Measurements from ENCODE around the gene BMI1.

BMI1 gene

DNA sequence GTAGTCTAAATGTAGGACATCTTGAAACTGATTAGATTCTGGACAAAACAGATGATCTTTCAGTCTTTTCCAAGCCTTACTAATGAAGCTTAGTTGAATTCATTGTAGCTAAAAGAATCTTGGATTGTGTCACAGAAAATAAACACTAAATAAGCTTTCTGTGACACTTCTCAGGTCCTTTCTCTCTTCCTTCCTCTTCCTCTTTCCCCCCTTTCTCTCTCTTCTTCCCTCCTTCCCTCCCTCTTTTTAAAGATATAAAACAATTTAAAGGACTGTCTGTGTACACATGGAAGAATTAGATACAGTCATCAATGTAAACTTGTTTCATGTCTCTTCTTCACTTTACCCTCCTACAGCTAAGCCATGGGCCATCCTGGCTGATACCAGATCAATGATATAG lies 10.0 kb upstream of the BMI1 start:
- Histone ChIP-seq H3K4me1 (ENCODE audit: insufficient read depth, low read length) (peaks cover 10% of the 10 kb centered on the region), H3K9me3 (ENCODE audit: low read length) (no peaks in the 10 kb centered on the region), H3K4me3 (ENCODE audit: low read length) (no peak overlapping the region), H2AFZ (ENCODE audit: low read depth, low read length) (no peak overlapping the region), H3K36me3 (ENCODE audit: insufficient read depth, low read length) (no peaks in the 10 kb centered on the region), H3K27me3 (ENCODE audit: insufficient read depth, low read length) (no peaks in the 10 kb centered on the region)

DNA sequence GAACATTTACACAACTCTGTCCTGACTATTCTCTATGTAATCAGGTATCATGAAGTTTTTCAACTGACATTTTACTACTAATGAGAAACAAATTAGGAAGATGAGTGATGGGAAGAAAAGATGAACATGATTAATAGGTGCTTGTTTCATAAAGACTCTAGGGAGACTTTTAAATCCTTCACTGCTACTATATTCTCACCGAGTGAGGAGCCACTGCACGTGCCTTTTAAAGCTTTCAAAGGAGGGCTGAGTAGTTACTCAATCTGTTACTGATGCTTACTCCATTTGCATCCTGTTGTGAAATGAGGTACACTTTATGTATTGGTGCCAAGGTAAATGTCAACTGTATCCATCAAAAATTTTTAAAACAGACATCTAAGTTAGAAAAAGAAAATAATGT lies 6.0 kb upstream of the BMI1 start:
- peak overlapping the region; percentile 65 for H3K4me3 ChIP-seq (ENCODE audit: low read length)
- H3K4me1 ChIP-seq (ENCODE audit: insufficient read depth, low read length), result peaks cover 30% of the 10 kb centered on the region
- H3K9me3 ChIP-seq (ENCODE audit: low read length), result no peaks in the 10 kb centered on the region
- H3K36me3 ChIP-seq (ENCODE audit: insufficient read depth, low read length), result no peaks in the 10 kb centered on the region
- no peak overlapping the region for H2AFZ ChIP-seq (ENCODE audit: low read depth, low read length)
- no peaks in the 10 kb centered on the region for H3K27me3 ChIP-seq (ENCODE audit: insufficient read depth, low read length)

DNA sequence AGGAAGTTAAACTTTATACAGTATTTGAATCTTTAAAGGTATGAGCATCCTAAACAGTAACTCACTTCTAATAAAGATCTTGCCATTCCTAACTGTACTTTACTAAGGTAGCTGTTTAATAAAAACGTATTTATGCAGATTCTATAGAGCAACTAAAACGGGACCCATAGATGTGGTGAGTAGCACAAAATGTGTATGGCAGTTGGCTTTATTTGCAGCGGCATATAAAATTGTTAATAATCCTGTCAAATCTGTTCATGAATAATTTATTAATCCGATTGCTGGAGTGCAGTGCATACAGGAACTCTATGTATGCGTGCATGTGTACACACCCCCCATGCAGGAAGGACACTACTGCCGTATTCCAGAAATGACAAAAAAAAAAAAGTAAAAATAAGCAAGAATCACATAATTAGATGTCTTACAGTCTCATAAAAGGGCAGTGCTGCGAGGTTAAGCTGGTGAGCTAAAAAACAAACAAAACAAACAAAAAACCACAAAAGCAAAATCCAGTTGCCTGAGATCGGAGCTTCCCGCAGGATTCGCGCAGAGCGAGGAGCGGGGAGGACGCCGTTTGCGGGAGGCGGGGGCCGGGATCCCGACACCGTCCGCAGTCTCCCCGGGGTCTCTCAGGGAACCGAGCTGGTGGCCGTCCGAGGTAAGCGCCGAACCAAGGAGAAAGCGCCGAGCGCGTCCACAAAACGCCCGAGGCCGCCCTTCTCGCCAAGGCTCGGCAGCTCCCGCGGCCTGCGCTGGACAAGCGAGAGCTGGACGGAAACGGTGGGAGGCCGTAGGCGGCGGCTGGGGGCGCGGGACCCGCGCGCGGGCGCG lies 5.2 kb upstream of the BMI1 start:
- Histone ChIP-seq H3K9me3 (ENCODE audit: low read length) (no peaks in the 10 kb centered on the region), H3K4me1 (ENCODE audit: insufficient read depth, low read length) (peaks cover 33% of the 10 kb centered on the region), H3K4me3 (ENCODE audit: low read length) (peak overlapping the region; percentile 65), H3K36me3 (ENCODE audit: insufficient read depth, low read length) (no peaks in the 10 kb centered on the region), H2AFZ (ENCODE audit: low read depth, low read length) (peak overlapping the region; percentile 86), H3K27me3 (ENCODE audit: insufficient read depth, low read length) (no peaks in the 10 kb centered on the region)

DNA sequence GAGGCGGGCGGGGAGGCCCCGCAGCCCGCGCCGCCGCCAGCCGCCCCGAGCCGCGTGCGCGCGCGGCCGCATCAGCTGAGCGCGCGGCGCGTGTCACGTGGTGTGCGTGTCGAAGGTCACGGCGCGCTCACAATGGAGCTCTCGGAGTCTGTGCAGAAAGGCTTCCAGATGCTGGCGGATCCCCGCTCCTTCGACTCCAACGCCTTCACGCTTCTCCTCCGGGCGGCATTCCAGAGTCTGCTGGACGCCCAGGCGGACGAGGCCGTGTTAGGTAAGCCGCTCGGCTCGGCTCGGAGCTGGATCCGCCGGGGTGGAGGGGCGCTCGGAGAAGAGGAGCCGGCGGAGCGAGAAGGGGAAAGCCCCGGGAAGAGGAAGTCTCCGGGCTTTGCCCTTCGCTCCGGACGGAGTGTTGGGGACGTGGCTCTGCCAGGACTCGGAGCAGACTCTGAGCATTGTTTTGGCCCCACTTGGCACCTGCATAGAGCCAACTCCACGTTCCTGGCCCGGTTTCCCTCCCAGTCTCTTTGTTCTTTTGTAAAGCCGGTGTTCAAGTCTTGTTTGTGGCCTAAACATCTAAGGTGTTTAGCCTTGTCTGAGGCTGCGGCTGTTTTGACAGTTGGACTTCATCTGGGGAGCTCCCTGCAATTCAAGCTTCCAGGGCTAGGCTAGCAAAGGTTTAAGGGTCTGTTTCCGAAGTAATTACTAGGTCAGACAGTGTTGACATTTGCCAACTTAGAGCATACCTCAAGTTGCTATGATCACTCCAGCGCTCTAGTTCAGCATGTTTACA lies 4.4 kb upstream of the BMI1 start, which contains the start of gene COMMD3:
Gene COMMD3, plus strand, starts transcription at position 103 of the 790 bp plus-strand sequence. Its CDS starts 30 bp downstream, at position 133.
- no peaks in the 10 kb centered on the region for H3K27me3 ChIP-seq (ENCODE audit: insufficient read depth, low read length)

DNA sequence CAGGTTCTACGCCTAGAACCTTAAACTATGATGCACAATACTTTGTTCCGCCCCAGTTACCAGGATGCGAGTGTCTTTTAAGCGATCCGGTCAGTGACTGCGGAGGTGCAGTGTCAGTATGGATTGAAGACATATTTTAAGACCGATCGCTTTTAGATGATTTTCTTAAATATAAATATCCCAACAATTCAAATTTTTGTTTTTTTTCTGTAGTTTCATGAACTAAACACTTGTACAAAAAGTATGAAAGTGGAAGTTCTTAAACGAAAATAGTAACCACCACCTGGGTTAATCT lies 3.9 kb upstream of the BMI1 start:
- peak overlapping the region; percentile 27 for H2AFZ ChIP-seq (ENCODE audit: low read depth, low read length)
- H3K4me1 ChIP-seq (ENCODE audit: insufficient read depth, low read length), result peaks cover 33% of the 10 kb centered on the region
- H3K27me3 ChIP-seq (ENCODE audit: insufficient read depth, low read length), result peaks cover 2% of the 10 kb centered on the region
- H3K36me3 ChIP-seq (ENCODE audit: insufficient read depth, low read length), result no peaks in the 10 kb centered on the region
- no peaks in the 10 kb centered on the region for H3K9me3 ChIP-seq (ENCODE audit: low read length)
- H3K4me3 ChIP-seq (ENCODE audit: low read length), result peak overlapping the region; percentile 65

More for the DNA sequence above, 4.4 kb upstream of the BMI1 start, which contains the start of gene COMMD3:
- Histone ChIP-seq H3K36me3 (ENCODE audit: insufficient read depth, low read length) (no peaks in the 10 kb centered on the region), H3K4me1 (ENCODE audit: insufficient read depth, low read length) (peaks cover 33% of the 10 kb centered on the region), H3K9me3 (ENCODE audit: low read length) (no peaks in the 10 kb centered on the region), H2AFZ (ENCODE audit: low read depth, low read length) (peak within 1 kb of the TSS; percentile 86), H3K4me3 (ENCODE audit: low read length) (peak within 1 kb of the TSS; percentile 65)

DNA sequence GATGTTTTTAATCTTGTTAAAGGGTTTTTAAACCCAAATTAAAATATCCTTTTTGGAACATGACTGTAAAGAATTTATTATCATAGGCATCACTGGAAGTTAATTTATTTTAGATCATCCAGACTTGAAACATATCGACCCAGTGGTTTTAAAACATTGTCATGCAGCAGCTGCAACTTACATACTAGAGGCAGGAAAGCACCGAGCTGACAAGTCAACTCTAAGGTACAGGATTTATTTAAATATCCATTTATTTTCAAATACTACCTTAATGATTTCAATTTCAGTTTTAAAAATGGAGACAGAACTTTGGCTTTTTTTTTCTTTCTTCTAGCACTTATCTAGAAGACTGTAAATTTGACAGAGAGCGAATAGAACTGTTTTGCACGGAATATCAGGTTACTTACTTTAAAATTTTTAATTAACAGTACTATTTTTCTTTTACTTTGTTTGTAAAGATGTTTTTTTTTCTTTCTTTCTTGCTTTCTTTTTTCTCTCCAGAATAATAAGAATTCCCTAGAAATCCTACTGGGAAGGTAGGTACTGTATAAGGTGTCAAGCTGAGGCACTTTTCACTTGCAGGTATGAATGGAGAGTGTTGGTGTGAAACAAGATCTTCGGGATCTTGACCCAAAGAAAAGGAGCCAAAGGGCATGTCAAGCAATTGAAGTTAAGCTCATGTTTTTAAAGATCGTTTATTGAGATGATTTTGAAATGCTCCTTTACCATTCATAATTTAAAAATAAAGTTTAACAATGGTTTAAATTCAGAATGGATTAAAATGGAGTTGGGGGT lies 2.9 kb upstream of the BMI1 start:
- no peaks in the 10 kb centered on the region for H3K36me3 ChIP-seq (ENCODE audit: insufficient read depth, low read length)
- H3K27me3 ChIP-seq (ENCODE audit: insufficient read depth, low read length), result peaks cover 10% of the 10 kb centered on the region
- peak overlapping the region; percentile 65 for H3K4me3 ChIP-seq (ENCODE audit: low read length)
- peaks cover 37% of the 10 kb centered on the region for H3K4me1 ChIP-seq (ENCODE audit: insufficient read depth, low read length)
- no peaks in the 10 kb centered on the region for H3K9me3 ChIP-seq (ENCODE audit: low read length)
- H2AFZ ChIP-seq (ENCODE audit: low read depth, low read length), result no peak overlapping the region

DNA sequence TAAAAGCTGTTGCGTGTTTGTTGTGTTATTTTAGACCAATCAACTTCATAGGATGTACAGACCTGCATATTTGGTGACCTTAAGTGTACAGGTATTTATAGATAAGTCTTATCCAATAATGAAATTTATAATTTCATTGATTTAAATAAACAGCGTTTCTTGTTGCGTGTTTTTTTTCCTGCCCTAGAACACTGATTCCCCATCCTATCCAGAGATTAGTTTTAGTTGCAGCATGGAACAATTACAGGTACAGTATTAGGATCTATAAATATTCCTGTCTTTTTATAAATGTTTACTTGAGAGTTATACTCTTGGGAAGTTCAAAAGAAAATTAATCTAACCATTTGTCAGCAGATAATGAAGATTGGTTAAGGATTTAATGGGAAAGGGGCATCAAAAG lies 2.1 kb upstream of the BMI1 start:
- Histone ChIP-seq H3K27me3 (ENCODE audit: insufficient read depth, low read length) (peaks cover 10% of the 10 kb centered on the region), H3K4me1 (ENCODE audit: insufficient read depth, low read length) (peaks cover 45% of the 10 kb centered on the region)

DNA sequence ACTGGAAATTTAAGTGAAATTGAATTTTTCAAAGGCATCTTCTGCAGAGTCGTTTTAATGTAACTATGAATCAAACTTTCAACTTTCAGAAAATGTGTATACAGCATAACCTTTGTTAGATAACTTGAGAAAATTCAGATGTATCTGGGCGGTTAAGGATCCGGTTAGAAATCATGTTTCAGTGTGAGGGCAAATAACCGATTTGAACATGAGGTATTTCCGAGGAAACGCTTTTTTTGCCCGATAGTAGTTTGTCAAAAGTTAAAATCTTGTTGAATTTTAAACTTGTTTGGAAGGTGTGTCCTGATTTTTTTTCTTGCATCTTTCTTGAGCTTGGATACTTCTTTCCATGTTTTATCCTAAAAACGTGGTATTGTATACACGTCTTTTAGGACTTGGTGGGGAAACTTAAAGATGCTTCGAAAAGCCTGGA lies 1.3 kb upstream of the BMI1 start:
- H3K9me3 ChIP-seq (ENCODE audit: low read length), result no peaks in the 10 kb centered on the region
- no peak overlapping the region for H2AFZ ChIP-seq (ENCODE audit: low read depth, low read length)
- H3K4me3 ChIP-seq (ENCODE audit: low read length), result peak overlapping the region; percentile 61
- H3K27me3 ChIP-seq (ENCODE audit: insufficient read depth, low read length), result peaks cover 10% of the 10 kb centered on the region
- H3K4me1 ChIP-seq (ENCODE audit: insufficient read depth, low read length), result peaks cover 53% of the 10 kb centered on the region
- no peaks in the 10 kb centered on the region for H3K36me3 ChIP-seq (ENCODE audit: insufficient read depth, low read length)

More for the DNA sequence above, 2.1 kb upstream of the BMI1 start:
- no peaks in the 10 kb centered on the region for H3K36me3 ChIP-seq (ENCODE audit: insufficient read depth, low read length)
- H3K9me3 ChIP-seq (ENCODE audit: low read length), result no peaks in the 10 kb centered on the region
- no peak overlapping the region for H3K4me3 ChIP-seq (ENCODE audit: low read length)
- no peak overlapping the region for H2AFZ ChIP-seq (ENCODE audit: low read depth, low read length)

DNA sequence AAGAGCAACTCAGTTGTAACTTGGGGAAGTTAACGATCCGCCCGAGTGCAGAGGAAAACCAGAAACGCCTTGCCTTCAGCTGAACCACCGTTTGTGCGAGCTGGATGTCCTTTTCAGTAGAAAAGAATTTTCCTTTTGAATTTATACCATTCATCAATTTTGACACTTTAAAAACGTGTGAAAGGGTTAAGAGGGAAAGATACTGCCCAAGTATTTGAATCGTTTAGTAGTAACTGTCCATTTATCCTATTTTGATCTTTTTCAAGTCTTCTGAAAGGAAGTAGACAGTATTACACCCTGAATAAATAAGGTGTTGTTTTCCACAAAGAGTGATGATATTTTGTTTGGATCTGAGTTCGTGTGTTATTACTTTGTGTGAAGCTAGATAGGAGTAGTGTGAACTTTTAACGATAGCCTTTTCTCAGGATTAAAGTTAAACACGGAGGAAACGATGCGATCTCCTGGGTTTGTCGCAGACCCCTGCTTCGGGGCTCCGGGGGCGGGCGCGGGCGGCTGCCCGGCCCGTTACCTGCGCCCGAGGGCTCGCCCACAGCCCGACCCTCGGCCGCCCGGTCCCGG lies 830 bp upstream of the BMI1 start:
- peak overlapping the region; percentile 61 for H3K4me3 ChIP-seq (ENCODE audit: low read length)
- peaks cover 53% of the 10 kb centered on the region for H3K4me1 ChIP-seq (ENCODE audit: insufficient read depth, low read length)
- no peaks in the 10 kb centered on the region for H3K36me3 ChIP-seq (ENCODE audit: insufficient read depth, low read length)
- H2AFZ ChIP-seq (ENCODE audit: low read depth, low read length), result no peak overlapping the region
- H3K9me3 ChIP-seq (ENCODE audit: low read length), result no peaks in the 10 kb centered on the region
- peaks cover 10% of the 10 kb centered on the region for H3K27me3 ChIP-seq (ENCODE audit: insufficient read depth, low read length)

DNA sequence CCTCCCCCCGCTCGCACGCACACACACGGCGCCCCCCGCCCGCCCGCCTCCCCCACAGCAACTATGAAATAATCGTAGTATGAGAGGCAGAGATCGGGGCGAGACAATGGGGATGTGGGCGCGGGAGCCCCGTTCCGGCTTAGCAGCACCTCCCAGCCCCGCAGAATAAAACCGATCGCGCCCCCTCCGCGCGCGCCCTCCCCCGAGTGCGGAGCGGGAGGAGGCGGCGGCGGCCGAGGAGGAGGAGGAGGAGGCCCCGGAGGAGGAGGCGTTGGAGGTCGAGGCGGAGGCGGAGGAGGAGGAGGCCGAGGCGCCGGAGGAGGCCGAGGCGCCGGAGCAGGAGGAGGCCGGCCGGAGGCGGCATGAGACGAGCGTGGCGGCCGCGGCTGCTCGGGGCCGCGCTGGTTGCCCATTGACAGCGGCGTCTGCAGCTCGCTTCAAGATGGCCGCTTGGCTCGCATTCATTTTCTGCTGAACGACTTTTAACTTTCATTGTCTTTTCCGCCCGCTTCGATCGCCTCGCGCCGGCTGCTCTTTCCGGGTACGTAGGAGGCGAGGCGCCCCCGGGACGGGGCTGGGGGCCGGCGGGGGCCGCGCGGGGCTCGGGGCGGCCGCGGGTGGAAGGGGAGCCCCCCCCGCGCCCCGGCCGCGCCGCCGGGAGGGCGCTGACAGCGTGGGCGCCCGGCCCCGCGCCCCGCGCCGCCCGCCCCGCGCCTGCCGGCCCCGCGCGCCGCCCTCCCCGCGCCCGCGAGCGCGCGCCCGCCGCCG lies 441 bp downstream of the BMI1 start:
- H2AFZ ChIP-seq (ENCODE audit: low read depth, low read length), result peak overlapping the region; percentile 28
- H3K27me3 ChIP-seq (ENCODE audit: insufficient read depth, low read length), result peaks cover 10% of the 10 kb centered on the region
- no peaks in the 10 kb centered on the region for H3K9me3 ChIP-seq (ENCODE audit: low read length)
- H3K4me1 ChIP-seq (ENCODE audit: insufficient read depth, low read length), result peaks cover 54% of the 10 kb centered on the region
- H3K36me3 ChIP-seq (ENCODE audit: insufficient read depth, low read length), result peaks cover under 1% of the 10 kb centered on the region
- H3K4me3 ChIP-seq (ENCODE audit: low read length), result peak overlapping the region; percentile 78

DNA sequence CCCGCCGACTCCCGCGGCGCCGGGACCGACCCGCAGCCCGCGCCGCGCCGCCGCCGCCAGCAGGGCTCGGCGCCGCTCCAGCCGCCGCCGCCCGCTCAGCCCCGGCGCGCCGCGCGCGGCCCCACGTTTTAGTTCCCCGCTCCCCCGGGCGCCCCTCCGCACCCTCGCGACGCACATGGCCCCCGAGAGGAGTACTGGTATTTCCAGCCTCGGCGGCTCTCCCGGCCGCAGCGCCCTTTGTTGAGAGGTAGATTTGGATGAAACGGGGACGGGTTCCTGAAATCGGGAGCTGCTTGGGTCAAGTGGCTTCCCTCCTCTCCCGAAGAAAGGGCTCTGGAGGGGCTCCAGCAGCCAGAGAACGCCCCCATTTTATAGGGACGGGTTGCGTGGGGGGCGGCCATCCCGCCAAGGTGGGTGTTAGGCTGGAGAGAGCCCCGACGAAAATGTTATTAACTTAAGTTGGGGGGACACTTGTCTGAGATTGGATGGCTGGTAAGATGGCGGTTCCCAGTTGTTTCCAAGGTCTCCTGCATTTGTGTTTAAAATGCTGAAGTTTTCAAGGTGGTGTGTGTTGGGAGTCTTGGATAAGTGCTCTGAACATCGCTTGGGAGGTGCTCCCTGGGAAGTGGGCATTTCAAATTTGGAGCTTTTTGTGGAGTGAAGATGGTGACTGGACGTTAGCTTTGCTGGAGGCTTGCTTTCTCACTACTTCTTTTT lies 1.2 kb downstream of the BMI1 start:
- Histone ChIP-seq H2AFZ (ENCODE audit: low read depth, low read length) (no peak overlapping the region), H3K4me3 (ENCODE audit: low read length) (peak overlapping the region; percentile 69), H3K27me3 (ENCODE audit: insufficient read depth, low read length) (peaks cover 10% of the 10 kb centered on the region), H3K4me1 (ENCODE audit: insufficient read depth, low read length) (peaks cover 58% of the 10 kb centered on the region), H3K36me3 (ENCODE audit: insufficient read depth, low read length) (peaks cover 7% of the 10 kb centered on the region), H3K9me3 (ENCODE audit: low read length) (no peaks in the 10 kb centered on the region)

Measured in neuron (in vitro differentiated cells).